UCSD-AML1 (cell line): ENCODE results near the gene BCOR.

Experiments
- DNase-seq: peaks from one replicate; lab custom pipeline; 2025; ENCODE audit not compliant: unreplicated experiment; lab: John Stamatoyannopoulos, UW

BCOR gene

GRCh38 chrX:40035726-40036125 is 62.0 kb downstream of the BCOR start:
- DNase-seq = no peak

- no peak for DNase-seq
Measured at GRCh38 chrX:40031911-40032310, 65.8 kb downstream of the BCOR start.

- no peak for DNase-seq
Measured at GRCh38 chrX:40030205-40030604, 67.6 kb downstream of the BCOR start.

- DNase-seq = no peak
Measured at GRCh38 chrX:40022421-40022820, 75.3 kb downstream of the BCOR start.

GRCh38 chrX:40021647-40022046 is 76.1 kb downstream of the BCOR start:
- no peak for DNase-seq

- no peak for DNase-seq
Measured at GRCh38 chrX:40019541-40019940, 78.2 kb downstream of the BCOR start.

GRCh38 chrX:40018041-40018440 is 79.7 kb downstream of the BCOR start:
- DNase-seq = no peak

GRCh38 chrX:40016749-40017148 is 81.0 kb downstream of the BCOR start:
- DNase-seq = no peak

GRCh38 chrX:40015693-40016092 is 82.1 kb downstream of the BCOR start:
- DNase-seq = no peak

- DNase-seq = peak; percentile 78
Measured at GRCh38 chrX:40013266-40014195, 84.2 kb downstream of the BCOR start.

- peak; percentile 66 for DNase-seq
Measured at GRCh38 chrX:40012868-40013265, 84.9 kb downstream of the BCOR start.

- no peak for DNase-seq
Measured at GRCh38 chrX:40012039-40012867, 85.5 kb downstream of the BCOR start.

- DNase-seq = no peak
Measured at GRCh38 chrX:40011322-40012038, 86.3 kb downstream of the BCOR start.

GRCh38 chrX:40010550-40011321 is 87.0 kb downstream of the BCOR start:
- DNase-seq = peak; percentile 45

GRCh38 chrX:40009890-40010289 is 87.9 kb downstream of the BCOR start:
- DNase-seq = no peak

- DNase-seq = no peak
Measured at GRCh38 chrX:40009462-40009851, 88.3 kb downstream of the BCOR start.

GRCh38 chrX:40008791-40009461 is 88.8 kb downstream of the BCOR start:
- peak; percentile 54 for DNase-seq

- DNase-seq = no peak
Measured at GRCh38 chrX:40007756-40008705, 89.7 kb downstream of the BCOR start.
